ENCODE data around the gene SLC16A11.

The SLC16A11 gene

DNA sequence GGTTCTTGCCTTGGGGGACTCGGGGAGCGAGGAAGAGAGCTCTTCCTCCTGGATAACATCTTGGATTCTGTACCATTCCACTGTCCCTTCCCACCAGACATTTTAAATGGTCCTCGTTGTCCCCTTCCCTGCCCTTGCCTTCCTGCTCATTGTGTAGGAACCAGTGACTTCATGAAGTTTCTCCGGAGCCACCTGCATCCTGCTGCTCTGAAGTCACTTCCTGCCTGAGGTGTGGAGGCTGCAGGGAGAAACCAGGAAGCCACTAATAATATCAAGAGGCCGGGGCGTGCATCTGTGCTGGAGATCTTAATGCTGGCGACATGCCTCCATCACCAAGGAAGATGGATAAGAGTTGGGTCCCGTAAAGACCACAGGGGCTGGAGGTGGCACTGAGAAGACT lies 14.2 kb downstream of the SLC16A11 start:
- intact Hi-C loops (cut with DNase I) = no loop called here
- DNase-seq = peak in 2 of 10 donors; percentile 21 to 32

- DNase-seq = no peak
- intact Hi-C loops (cut with DNase I) = no loop called here
Observed at GRCh38 chr17:7029096-7029495, 14.8 kb downstream of the SLC16A11 start.

- peak in 3 of 10 donors; percentile 45 to 68 (median 61) for DNase-seq
- intact Hi-C loops (cut with DNase I) = no loop called here
Observed at GRCh38 chr17:7027335-7027734, 16.6 kb downstream of the SLC16A11 start.

- peak in 2 of 10 donors; percentile 48 to 59 for DNase-seq
- intact Hi-C loops (cut with DNase I) = no loop called here
Observed at GRCh38 chr17:7026471-7027115, 17.3 kb downstream of the SLC16A11 start.

DNA sequence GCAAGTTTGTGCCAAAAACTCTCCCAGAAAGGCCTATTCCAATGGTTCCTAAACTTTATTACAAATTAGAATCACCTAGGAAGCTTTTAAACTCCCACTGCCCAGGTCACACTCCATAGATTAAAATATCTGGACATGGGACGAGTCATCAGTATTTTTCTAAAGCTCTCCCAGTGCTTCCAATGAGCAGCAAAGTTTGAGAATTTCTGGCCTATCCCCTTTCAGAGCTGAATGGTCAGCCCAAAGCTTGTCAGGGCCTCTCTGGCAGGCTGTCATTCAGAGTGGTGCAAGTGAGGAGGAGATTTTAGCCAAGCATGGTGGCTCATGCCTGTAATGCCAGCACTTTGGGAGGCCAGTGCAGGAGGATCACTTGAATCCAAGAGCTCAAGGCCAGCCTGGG lies 18.6 kb downstream of the SLC16A11 start:
- intact Hi-C loops (cut with DNase I) = no loop called here
- DNase-seq = no peak

DNA sequence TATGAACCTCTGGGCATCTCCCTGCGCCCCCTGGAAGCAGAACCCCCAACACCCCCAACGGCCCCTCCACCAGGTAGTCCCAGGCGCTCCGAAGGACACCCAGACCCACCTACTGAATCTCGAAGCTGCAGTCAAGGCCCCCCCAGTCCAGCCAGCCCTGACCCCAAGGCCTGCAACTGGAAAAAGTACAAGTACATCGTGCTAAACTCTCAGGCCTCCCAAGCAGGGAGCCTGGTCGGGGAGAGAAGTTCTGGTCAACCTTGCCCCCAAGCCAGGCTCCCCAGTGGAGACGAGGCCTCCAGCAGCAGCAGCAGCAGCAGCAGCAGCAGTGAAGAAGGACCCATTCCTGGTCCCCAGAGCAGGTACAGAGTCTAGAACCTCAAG lies 19.5 kb downstream of the SLC16A11 start:
- intact Hi-C loops (cut with DNase I) = loop anchor here (5.0 kb wide), 2 partner anchors 112 to 182 kb away; no protein-coding TSS in a partner anchor

GRCh38 chr17:7023576-7024401 lies 20.1 kb downstream of the SLC16A11 start:
- DNase-seq = peak in 8 of 10 donors; percentile 65 to 96 (median 76)
- intact Hi-C loops (cut with DNase I) = loop anchor here (5.0 kb wide), 2 partner anchors 111 to 181 kb away; no protein-coding TSS in a partner anchor

More for the DNA sequence above, 19.5 kb downstream of the SLC16A11 start:
- DNase-seq = peak in 1 of 10 donors; percentile 80

GRCh38 chr17:7022781-7023571 lies 20.9 kb downstream of the SLC16A11 start, which contains the start of gene BCL6B:
BCL6B (plus strand) TSS chr17:7023050; CDS start chr17:7023672, 622 bp downstream.
- intact Hi-C loops (cut with DNase I) = loop anchor here (5.0 kb wide), 2 partner anchors 111 to 181 kb away; no protein-coding TSS in a partner anchor
- DNase-seq = peak in 2 of 10 donors; percentile 68 to 77

- DNase-seq = peak in 9 of 10 donors; percentile 52 to 96 (median 69)
- intact Hi-C loops (cut with DNase I) = loop anchor here (5.0 kb wide), 2 partner anchors 110 to 180 kb away; no protein-coding TSS in a partner anchor
Observed at GRCh38 chr17:7021993-7022778, 21.7 kb downstream of the SLC16A11 start.

DNA sequence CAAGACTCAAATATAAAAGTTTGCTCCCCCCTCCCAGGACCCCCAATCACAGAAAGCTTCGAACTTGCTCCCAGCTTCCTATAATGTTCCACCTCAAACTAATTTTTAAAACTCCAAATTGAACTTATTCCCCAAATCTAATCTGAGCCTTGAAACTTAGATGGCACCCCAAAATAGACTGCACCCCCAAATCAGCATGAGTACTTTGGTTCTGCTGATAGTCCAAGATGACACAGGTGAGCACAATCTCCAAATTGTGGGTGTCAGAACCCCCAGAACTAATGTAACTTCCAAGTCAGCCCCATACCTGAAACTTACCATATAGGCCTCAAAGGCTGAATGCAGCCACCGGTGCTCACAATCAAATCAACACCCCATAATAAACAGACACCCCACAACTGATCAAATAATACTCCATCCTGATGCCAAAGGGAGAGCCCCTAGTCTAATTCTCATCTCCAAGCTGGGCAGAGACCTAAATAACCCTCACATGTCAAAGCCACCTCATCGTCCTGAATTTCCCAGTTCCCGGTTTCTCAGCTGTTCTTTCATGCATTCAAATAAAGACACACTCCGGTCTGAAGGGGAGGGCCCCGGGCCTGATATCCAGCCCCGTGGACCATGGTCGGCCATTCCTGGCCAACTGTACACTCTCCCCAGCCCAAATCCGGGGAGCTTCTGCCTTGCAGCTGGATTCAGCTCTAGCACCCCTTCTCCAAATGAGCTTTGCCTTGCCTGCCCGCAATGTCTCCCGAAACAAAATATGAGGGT lies 22.8 kb downstream of the SLC16A11 start:
- peak in 2 of 10 donors; percentile 29 to 63 for DNase-seq
- intact Hi-C loops (cut with DNase I) = loop anchor here (5.0 kb wide), 2 partner anchors 109 to 179 kb away; no protein-coding TSS in a partner anchor

GRCh38 chr17:7019839-7020519 lies 23.9 kb downstream of the SLC16A11 start:
- peak in 5 of 10 donors; percentile 45 to 90 (median 77) for DNase-seq
- intact Hi-C loops (cut with DNase I) = loop anchor here (5.0 kb wide), 2 partner anchors 108 to 178 kb away; no protein-coding TSS in a partner anchor

GRCh38 chr17:7019367-7019766 lies 24.5 kb downstream of the SLC16A11 start:
- peak in 3 of 10 donors; percentile 69 to 83 (median 77) for DNase-seq
- intact Hi-C loops (cut with DNase I) = no loop called here

DNA sequence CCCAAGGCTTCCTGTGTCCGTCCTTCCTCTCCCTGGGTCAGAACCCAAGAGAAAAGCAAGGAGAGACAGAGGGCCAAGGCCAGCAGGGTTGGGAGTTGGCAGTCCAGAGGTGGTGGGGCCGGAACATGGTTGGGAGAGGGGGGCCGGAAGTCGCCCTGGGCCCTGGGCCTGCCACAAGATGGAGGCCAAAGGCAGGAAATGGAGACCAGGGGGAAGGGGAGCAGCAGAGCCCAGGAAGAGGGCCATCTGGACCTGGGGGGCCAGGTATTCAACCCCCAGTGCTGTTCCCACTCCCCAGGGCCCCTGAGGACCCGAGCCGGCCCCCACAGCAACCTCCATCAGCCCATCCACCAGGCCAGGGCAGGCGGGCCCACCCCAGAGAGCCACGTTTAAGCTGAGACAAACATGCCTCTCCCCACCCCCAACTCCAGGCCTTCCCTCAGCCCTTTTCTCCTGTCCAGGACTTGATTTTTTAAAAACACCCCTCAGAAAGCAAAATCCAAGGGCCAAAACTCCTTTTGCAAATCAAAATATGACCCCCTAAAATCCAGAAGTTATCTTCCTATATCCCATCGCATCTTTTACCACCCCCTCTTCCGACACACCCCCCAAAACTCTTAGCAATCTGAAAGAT lies 25.4 kb downstream of the SLC16A11 start:
- intact Hi-C loops (cut with DNase I) = no loop called here
- peak in 2 of 10 donors; percentile 76 to 86 for DNase-seq

GRCh38 chr17:7017827-7018200 lies 26.1 kb downstream of the SLC16A11 start:
- DNase-seq = peak in 2 of 10 donors; percentile 45 to 69
- intact Hi-C loops (cut with DNase I) = no loop called here

DNA sequence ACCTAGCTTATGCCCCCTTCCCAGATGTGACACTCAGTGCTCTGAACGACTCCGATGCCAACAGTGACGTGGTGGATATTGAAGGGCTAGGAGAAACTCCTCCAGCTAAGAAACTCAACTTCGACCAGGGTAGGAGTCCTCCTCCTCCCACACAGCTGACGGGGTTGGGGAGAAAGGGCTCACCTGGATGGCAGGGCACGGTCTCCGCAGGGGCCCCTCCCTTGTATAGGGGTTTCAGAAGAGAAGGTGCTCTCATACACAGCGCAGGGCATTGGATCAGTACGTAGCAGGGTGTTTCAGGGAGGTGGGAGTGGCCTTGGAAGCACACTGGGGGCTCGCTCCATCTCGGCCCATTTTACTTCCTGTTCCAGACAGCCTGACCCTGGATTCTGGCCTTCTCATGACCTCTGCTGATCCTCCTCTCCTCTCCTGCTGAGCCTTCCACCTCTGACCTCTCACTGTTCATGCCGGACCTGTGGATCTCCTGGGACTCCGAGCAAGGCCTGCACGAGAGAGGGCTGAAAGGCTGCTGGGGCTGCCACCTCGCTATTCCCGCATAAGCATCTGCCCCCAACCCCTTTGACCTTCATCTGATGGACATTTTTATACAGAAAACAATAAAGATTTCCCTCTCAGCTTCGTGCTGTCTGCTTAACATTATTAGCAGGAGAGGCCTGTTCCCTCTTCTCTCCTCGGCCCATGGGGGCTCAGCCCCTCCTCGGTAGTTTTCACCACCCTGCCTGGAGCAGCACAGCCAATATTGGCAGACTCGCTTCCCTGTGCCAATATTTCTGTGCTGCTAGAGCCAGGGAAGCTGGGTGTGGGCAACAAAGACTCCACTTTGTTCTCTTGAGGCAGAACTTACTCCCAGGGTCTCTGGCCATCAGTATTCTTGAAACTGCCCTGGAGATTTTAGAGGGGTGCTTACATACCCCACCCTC lies 26.7 kb downstream of the SLC16A11 start:
- DNase-seq = peak in 2 of 10 donors; percentile 50 to 67
- intact Hi-C loops (cut with DNase I) = no loop called here

DNA sequence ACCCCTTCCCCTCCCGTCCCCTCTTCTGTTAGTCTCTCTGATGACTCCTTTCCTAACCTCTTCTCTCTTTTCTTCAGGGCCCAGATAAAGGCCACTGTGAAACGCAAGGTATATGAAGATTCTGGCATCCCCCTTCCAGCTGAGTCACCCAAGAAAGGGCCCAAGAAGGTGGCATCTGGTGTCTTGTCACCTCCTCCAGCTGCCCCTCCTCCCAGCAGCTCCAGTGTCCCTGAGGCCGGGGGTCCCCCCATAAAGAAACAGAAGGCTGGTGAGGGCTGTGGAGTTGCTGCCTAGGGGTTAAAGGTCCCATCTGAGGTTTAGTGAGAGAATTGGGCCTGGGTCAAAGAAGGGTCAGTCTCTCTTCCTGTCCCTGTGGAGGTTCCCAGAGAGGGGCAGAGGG lies 27.5 kb downstream of the SLC16A11 start:
- DNase-seq = peak in 2 of 10 donors; percentile 13 to 33
- intact Hi-C loops (cut with DNase I) = no loop called here

All from posterior cingulate gyrus (tissue), 11 donors.